HepG2 (cell line): ENCODE results near the gene NFATC4. TPM values are rescaled to one million over a fixed set of nuclear protein-coding genes. Genes with fewer than 3 reads are reported as not detected.

ENCODE experiments used
- ATAC-seq: fragments of 200-7000 bp; cut with Tn5 transposase; 3 replicates; pipeline ENCODE4 v1.9.1; 2020; ENCODE audit warnings: mild to moderate bottlenecking, moderate library complexity
- BruUV-seq: library from RNA; stranded (reverse); fragments of 400-500 nt; replicated peaks from 2 replicates; lab custom pipeline; 2021; lab: Mats Ljungman, UMichigan
- CTCF ChIA-PET: fragments of 300-600 bp; formaldehyde crosslinking; extraction: SDS; loops from one replicate; lab custom pipeline; 2021; ENCODE audit warnings: low total read pairs, inconsistent platforms, low intra/inter-chr PET ratio; lab: Yijun Ruan, JAX
- POLR2A ChIA-PET: fragments of 350-600 bp; sonication (Branson Sonifier 250); formaldehyde crosslinking; loops from one replicate; lab custom pipeline; 2020; ENCODE audit warnings: antibody characterized with exemption, inconsistent platforms; lab: Yijun Ruan, JAX
- DNase-seq: peaks from one replicate; pipeline ENCODE4 v3.0.0-alpha.2; 2015; ENCODE audit warnings: low spot score
- FAIRE-seq: peaks from 3 replicates; lab custom pipeline; 2011; peaks lifted over from hg19 to GRCh38; lab: Jason Lieb, UNC
- H2AFZ ChIP-seq: one replicate; pipeline ENCODE4 v1.6.1; 2011; ENCODE audit warnings: low read length, inconsistent platforms
- H3K27ac ChIP-seq: fragments of 300-600 bp; 3 replicates; pipeline ENCODE4 v1.8.0; 2011; ENCODE audit warnings: mixed run types, mild to moderate bottlenecking, mixed read lengths, low read length, inconsistent platforms; ENCODE audit not compliant: insufficient read depth; ENCODE audit errors: extremely low read length
- H3K27me3 ChIP-seq, 2 experiments: fragments of 200-600 bp in 1 of 2; 2 replicates in 1 of 2; 3 replicates in 1 of 2; pipeline versions ENCODE4 v1.6.0 to v1.8.0; 2011; ENCODE audit warnings: low read length in 2 of 2, mild to moderate bottlenecking in 2 of 2, moderate library complexity in 2 of 2, inconsistent platforms in 1 of 2; ENCODE audit not compliant: insufficient read depth in 2 of 2, control insufficient read depth in 1 of 2
- H3K36me3 ChIP-seq, 2 experiments: fragments of 200-600 bp in 1 of 2; replicated peaks in 1 of 2; 2 replicates in 1 of 2; 3 replicates in 1 of 2; pipeline versions ENCODE4 v1.5.1 to v1.8.0; 2011; ENCODE audit warnings: low read length in 2 of 2, inconsistent platforms in 1 of 2; ENCODE audit not compliant: insufficient read depth in 2 of 2, control insufficient read depth in 1 of 2
- H3K4me1 ChIP-seq: 2 replicates; pipeline ENCODE4 v1.5.1; 2012; ENCODE audit warnings: low read length, inconsistent platforms; ENCODE audit not compliant: insufficient read depth
- H3K4me2 ChIP-seq: 2 replicates; pipeline ENCODE4 v1.6.0; 2011; ENCODE audit warnings: low read depth, low read length, inconsistent platforms
- H3K4me3 ChIP-seq, 3 experiments: fragments of 200-600 bp in 1 of 3; sonication (generic), shearing (Covaris generic) in 1 of 3; replicated peaks in 1 of 3; 2 replicates each; pipeline ENCODE4 v1.5.1; 2011 to 2016; ENCODE audit warnings: low read length in 3 of 3, inconsistent platforms in 2 of 3, low read depth in 2 of 3, mild to moderate bottlenecking in 2 of 3, control low read depth in 1 of 3, mixed read lengths in 1 of 3; ENCODE audit not compliant: insufficient read depth in 1 of 3
- H3K79me2 ChIP-seq: one replicate; pipeline ENCODE4 v1.6.1; 2011; ENCODE audit warnings: low read length, inconsistent platforms; ENCODE audit not compliant: insufficient read depth
- H3K9ac ChIP-seq: 2 replicates; pipeline ENCODE4 v1.6.0; 2011; ENCODE audit warnings: mild to moderate bottlenecking, low read depth, low read length, inconsistent platforms; ENCODE audit not compliant: insufficient read depth
- H3K9me3 ChIP-seq: 2 replicates; pipeline ENCODE4 v1.5.1; 2012; ENCODE audit warnings: mild to moderate bottlenecking, low read length
- H4K20me1 ChIP-seq: 2 replicates; pipeline ENCODE4 v1.6.0; 2011; ENCODE audit warnings: inconsistent platforms, mild to moderate bottlenecking, low read length, moderate library complexity; ENCODE audit not compliant: insufficient read depth
- ARHGAP35 ChIP-seq: sonication (generic); formaldehyde crosslinking; IDR thresholded peaks from 2 replicates; pipeline ENCODE4 v1.9.0; 2022; ENCODE audit warnings: mild to moderate bottlenecking, inconsistent platforms, moderate library complexity, missing genetic modification reagents, borderline replicate concordance
- BORCS8-MEF2B ChIP-seq: sonication (generic); formaldehyde crosslinking; IDR thresholded peaks from 2 replicates; pipeline ENCODE4 v1.8.0; 2022; ENCODE audit warnings: mild to moderate bottlenecking, missing genetic modification reagents
- SRY ChIP-seq: sonication (generic); formaldehyde crosslinking; IDR thresholded peaks from 2 replicates; pipeline ENCODE4 v1.8.0; 2022; ENCODE audit warnings: mild to moderate bottlenecking, missing genetic modification reagents
- ZNF207 ChIP-seq: fragments of 450-650 bp; IDR thresholded peaks from 2 replicates; pipeline ENCODE4 v1.6.1; 2016; ENCODE audit warnings: antibody characterized with exemption, borderline replicate concordance
- WGBS: methylation state at CpG from one replicate; pipeline ENCODE4 v1.1.6; 2017; ENCODE audit warnings: low lambda C conversion rate; 5-methylcytosine and 5-hydroxymethylcytosine counted together
- in situ Hi-C: cut with HindIII; loops from 2 replicates; pipeline ENCODE4 v1.10.0; 2017; ENCODE audit warnings: low pct_unique_long_range_greater_than_20kb; ENCODE audit not compliant: extremely low pct_ligation_motif_present
- intact Hi-C: fragments of 100-400 bp; cut with micrococcal nuclease; formaldehyde crosslinking; loops from one replicate; pipeline ENCODE4 v1.10.0; 2022; ENCODE audit not compliant: unreplicated experiment
- polyA plus RNA-seq, 8 experiments: library from polyadenylated mRNA; depleted of rRNA in 3 of 8; stranded (reverse) in 7 of 8; unstranded in 1 of 8; fragments of >200 nt; fragmentation: Illumina TruSeq in 4 of 8; extraction: Trizol in 4 of 8; gene quantifications; 2 replicates each; pipeline versions ENCODE4 v1.2.1 to v1.2.3, GENCODE V29; 2011 to 2016; ENCODE audit warnings: low read depth in 4 of 8, missing spikeins in 1 of 8, mixed read lengths in 1 of 8; ENCODE audit not compliant: insufficient read depth in 1 of 8
- total RNA-seq, 5 experiments: library from RNA; depleted of rRNA; stranded (reverse); fragments of >200 nt; fragmentation: Illumina TruSeq; extraction: Trizol; gene quantifications; 2 replicates each; pipeline ENCODE4 v1.2.3, GENCODE V29; 2016; ENCODE audit warnings: low read depth in 1 of 5
- TF ChIP-seq, protein P1 (sequence below): sonication (generic); formaldehyde crosslinking; IDR thresholded peaks from 2 replicates; pipeline ENCODE4 v1.4.0; 2020; ENCODE audit warnings: mild to moderate bottlenecking, missing genetic modification reagents
- TF ChIP-seq, protein P2 (sequence below): sonication (generic); formaldehyde crosslinking; IDR thresholded peaks from 2 replicates; pipeline ENCODE4 v1.4.0; 2020; ENCODE audit warnings: missing genetic modification reagents, borderline replicate concordance
- TF ChIP-seq, protein P3 (sequence below): sonication (generic); formaldehyde crosslinking; IDR thresholded peaks from 2 replicates; pipeline ENCODE4 v1.4.0; 2020; ENCODE audit warnings: low read depth, missing genetic modification reagents

NFATC4 gene
- total and polyA plus RNA-seq, 2 of the 13 experiments (the other 11 are each of a cell fraction or from before 2014, with no cell fraction given) = 0.04 to 0.15 TPM

DNA sequence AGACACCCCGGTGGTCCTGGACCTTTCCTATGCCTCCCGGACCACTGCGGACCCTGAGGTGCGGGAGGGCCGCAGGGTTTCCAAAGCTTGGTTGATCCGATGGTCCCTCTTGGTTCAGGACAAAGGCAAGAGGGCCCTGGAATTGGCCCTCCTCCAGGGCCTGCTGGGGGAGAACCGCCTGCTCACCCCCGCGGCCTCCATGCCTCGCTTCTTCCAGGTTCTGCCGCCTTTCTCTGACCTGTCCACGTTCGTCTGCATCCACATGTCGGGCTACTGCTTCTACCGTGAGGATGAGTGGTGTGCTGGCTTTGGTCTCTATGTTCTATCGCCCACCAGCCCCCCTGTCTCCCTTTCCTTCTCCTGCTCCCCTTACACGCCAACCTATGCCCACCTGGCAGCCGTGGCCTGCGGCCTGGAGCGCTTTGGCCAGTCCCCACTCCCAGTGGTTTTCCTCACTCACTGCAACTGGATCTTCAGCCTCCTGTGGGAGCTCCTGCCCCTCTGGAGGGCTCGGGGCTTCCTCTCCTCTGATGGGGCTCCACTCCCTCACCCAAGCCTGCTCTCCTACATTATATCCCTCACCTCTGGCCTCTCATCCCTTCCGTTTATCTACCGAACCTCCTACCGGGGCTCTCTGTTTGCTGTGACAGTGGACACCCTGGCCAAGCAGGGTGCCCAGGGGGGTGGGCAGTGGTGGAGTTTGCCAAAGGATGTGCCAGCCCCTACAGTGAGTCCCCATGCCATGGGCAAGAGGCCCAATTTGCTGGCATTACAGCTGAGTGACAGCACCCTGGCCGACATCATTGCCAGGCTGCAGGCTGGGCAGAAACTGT is 47.7 kb downstream of the NFATC4 start:
- no peak for FAIRE-seq
- intact Hi-C loops = no loop called here
- H2AFZ ChIP-seq = no peak overlapping the region
- H3K27ac ChIP-seq = no peak overlapping the region
- ChIA-PET CTCF (no interaction called here), POLR2A (interaction anchor here (1.9 kb wide), 1 partner anchor 14 kb away, joined by 9 read pairs; the partner anchor contains the start of genes CBLN3 and KHNYN)
- no peaks in the 10 kb centered on the region for H3K9me3 ChIP-seq
- TF ChIP-seq, protein P1, sequence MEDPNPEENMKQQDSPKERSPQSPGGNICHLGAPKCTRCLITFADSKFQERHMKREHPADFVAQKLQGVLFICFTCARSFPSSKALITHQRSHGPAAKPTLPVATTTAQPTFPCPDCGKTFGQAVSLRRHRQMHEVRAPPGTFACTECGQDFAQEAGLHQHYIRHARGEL (CRISPR knock-in tag) = 0 out of 2 replicates have a peak, but pooled peaks have one; percentile 62
- 0 out of 2 replicates have a peak, but pooled peaks have one; percentile 34 for TF ChIP-seq BORCS8-MEF2B (CRISPR knock-in tag)
- TF ChIP-seq, protein P2, sequence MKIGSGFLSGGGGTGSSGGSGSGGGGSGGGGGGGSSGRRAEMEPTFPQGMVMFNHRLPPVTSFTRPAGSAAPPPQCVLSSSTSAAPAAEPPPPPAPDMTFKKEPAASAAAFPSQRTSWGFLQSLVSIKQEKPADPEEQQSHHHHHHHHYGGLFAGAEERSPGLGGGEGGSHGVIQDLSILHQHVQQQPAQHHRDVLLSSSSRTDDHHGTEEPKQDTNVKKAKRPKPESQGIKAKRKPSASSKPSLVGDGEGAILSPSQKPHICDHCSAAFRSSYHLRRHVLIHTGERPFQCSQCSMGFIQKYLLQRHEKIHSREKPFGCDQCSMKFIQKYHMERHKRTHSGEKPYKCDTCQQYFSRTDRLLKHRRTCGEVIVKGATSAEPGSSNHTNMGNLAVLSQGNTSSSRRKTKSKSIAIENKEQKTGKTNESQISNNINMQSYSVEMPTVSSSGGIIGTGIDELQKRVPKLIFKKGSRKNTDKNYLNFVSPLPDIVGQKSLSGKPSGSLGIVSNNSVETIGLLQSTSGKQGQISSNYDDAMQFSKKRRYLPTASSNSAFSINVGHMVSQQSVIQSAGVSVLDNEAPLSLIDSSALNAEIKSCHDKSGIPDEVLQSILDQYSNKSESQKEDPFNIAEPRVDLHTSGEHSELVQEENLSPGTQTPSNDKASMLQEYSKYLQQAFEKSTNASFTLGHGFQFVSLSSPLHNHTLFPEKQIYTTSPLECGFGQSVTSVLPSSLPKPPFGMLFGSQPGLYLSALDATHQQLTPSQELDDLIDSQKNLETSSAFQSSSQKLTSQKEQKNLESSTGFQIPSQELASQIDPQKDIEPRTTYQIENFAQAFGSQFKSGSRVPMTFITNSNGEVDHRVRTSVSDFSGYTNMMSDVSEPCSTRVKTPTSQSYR (CRISPR knock-in tag) = no peak
- 0 out of 2 replicates have a peak, but pooled peaks have one; percentile 41 for TF ChIP-seq SRY (CRISPR knock-in tag)
- no peak for TF ChIP-seq ZNF207
- TF ChIP-seq ARHGAP35 (CRISPR knock-in tag) = no peak
- TF ChIP-seq, protein P3, sequence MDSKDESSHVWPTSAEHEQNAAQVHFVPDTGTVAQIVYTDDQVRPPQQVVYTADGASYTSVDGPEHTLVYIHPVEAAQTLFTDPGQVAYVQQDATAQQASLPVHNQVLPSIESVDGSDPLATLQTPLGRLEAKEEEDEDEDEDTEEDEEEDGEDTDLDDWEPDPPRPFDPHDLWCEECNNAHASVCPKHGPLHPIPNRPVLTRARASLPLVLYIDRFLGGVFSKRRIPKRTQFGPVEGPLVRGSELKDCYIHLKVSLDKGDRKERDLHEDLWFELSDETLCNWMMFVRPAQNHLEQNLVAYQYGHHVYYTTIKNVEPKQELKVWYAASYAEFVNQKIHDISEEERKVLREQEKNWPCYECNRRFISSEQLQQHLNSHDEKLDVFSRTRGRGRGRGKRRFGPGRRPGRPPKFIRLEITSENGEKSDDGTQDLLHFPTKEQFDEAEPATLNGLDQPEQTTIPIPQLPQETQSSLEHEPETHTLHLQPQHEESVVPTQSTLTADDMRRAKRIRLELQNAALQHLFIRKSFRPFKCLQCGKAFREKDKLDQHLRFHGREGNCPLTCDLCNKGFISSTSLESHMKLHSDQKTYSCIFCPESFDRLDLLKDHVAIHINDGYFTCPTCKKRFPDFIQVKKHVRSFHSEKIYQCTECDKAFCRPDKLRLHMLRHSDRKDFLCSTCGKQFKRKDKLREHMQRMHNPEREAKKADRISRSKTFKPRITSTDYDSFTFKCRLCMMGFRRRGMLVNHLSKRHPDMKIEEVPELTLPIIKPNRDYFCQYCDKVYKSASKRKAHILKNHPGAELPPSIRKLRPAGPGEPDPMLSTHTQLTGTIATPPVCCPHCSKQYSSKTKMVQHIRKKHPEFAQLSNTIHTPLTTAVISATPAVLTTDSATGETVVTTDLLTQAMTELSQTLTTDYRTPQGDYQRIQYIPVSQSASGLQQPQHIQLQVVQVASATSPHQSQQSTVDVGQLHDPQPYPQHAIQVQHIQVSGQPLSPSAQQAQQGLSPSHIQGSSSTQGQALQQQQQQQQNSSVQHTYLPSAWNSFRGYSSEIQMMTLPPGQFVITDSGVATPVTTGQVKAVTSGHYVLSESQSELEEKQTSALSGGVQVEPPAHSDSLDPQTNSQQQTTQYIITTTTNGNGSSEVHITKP = no peak
- no peak for ATAC-seq
- in situ Hi-C loops = no loop called here
- no peak overlapping the region for H3K4me2 ChIP-seq
- no peaks in the 10 kb centered on the region for H3K4me1 ChIP-seq
- peaks cover 0 to 7% of the 10 kb centered on the region in 2 experiments; a peak in 2 of 5 replicates for H3K27me3 ChIP-seq
- H4K20me1 ChIP-seq = no peaks in the 10 kb centered on the region
- H3K36me3 ChIP-seq = no peaks in the 10 kb centered on the region
- H3K9ac ChIP-seq = no peak overlapping the region
- H3K4me3 ChIP-seq = no peak overlapping the region
- 72% methylated on average over 25 of the region's 25 CpGs for WGBS
- DNase-seq = no peak
- H3K79me2 ChIP-seq = no peaks in the 10 kb centered on the region
- BruUV-seq = no TSS peak
